22Rv1 (cell line): ENCODE measurements around the gene SF3B5.

Experiments
- ZFX ChIP-seq: fragments of 450-650 bp; IDR thresholded peaks from 2 replicates; pipeline ENCODE4 v1.6.1; 2017; ENCODE audit warnings: antibody characterized with exemption, borderline replicate concordance
- TF ChIP-seq, protein P1 (sequence below): fragments of 450-650 bp; IDR thresholded peaks from 2 replicates; pipeline ENCODE4 v1.5.1; 2017; ENCODE audit warnings: mild to moderate bottlenecking

DNA sequence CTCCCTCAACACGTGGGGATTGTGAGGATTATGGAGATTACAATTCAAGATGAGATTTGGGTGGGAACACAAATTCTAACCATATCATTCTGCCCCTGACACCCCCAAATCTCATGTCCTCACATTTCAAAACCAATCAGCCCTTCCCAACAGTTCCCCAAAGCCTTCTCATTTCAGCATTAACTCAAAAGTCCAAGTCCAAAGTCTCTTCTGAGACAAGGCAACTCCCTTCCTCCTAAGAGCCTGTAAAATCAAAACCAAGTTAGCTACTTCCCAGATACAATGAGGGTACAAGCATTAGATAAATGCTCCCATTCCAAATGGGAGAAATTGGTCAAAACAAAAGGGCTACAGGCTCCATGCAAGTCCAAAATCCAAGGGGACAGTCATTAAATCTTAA is 47.7 kb downstream of the SF3B5 start:
- TF ChIP-seq, protein P1, sequence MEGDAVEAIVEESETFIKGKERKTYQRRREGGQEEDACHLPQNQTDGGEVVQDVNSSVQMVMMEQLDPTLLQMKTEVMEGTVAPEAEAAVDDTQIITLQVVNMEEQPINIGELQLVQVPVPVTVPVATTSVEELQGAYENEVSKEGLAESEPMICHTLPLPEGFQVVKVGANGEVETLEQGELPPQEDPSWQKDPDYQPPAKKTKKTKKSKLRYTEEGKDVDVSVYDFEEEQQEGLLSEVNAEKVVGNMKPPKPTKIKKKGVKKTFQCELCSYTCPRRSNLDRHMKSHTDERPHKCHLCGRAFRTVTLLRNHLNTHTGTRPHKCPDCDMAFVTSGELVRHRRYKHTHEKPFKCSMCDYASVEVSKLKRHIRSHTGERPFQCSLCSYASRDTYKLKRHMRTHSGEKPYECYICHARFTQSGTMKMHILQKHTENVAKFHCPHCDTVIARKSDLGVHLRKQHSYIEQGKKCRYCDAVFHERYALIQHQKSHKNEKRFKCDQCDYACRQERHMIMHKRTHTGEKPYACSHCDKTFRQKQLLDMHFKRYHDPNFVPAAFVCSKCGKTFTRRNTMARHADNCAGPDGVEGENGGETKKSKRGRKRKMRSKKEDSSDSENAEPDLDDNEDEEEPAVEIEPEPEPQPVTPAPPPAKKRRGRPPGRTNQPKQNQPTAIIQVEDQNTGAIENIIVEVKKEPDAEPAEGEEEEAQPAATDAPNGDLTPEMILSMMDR: no peak
- no peak for TF ChIP-seq ZFX
